Measurements from ENCODE around the gene GRAMD1C.
A peak's percentile ranks its signal among the peaks of the same experiment; 100 is the strongest.
"Not testable (repeated sequence)": the region's sequence is repeated elsewhere in the genome, so short reads cannot be mapped to it uniquely, and the experiment has no call there.

Gene GRAMD1C

GRCh38 chr3:113838631-113839209, at the start of gene GRAMD1C:
Gene GRAMD1C (plus strand): TSS chr3:113838788. CDS start chr3:113838910, 122 bp downstream.
- DNase-seq, result peak; percentile 88

- no peak for DNase-seq
These were observed 47.2 kb upstream of the GRAMD1C start for GRCh38 chr3:113791381-113791780.

GRCh38 chr3:113794526-113794925, 44.1 kb upstream of the GRAMD1C start:
- no peak for DNase-seq

- no peak for DNase-seq
These were observed 42.9 kb upstream of the GRAMD1C start for GRCh38 chr3:113795693-113796092.

- no peak for DNase-seq
These were observed 35.7 kb upstream of the GRAMD1C start for GRCh38 chr3:113802795-113803455.

- no peak for DNase-seq
These were observed 33.9 kb upstream of the GRAMD1C start for GRCh38 chr3:113804661-113805060.

GRCh38 chr3:113805249-113805648, 33.3 kb upstream of the GRAMD1C start:
- DNase-seq, result no peak

- no peak for DNase-seq
These were observed 25.7 kb upstream of the GRAMD1C start for GRCh38 chr3:113812854-113813253.

GRCh38 chr3:113819866-113820265, 18.7 kb upstream of the GRAMD1C start:
- DNase-seq, result no peak

GRCh38 chr3:113825090-113825489, 13.5 kb upstream of the GRAMD1C start:
- DNase-seq, result no peak

- DNase-seq, result no peak
These were observed 10.0 kb upstream of the GRAMD1C start for GRCh38 chr3:113828600-113828999.

- no peak for DNase-seq
These were observed 8.8 kb upstream of the GRAMD1C start for GRCh38 chr3:113829576-113830354.

- no peak for DNase-seq
These were observed 7.6 kb upstream of the GRAMD1C start for GRCh38 chr3:113831103-113831355.

- DNase-seq, result no peak
These were observed 6.0 kb upstream of the GRAMD1C start for GRCh38 chr3:113832477-113833164.

GRCh38 chr3:113834983-113835382, 3.6 kb upstream of the GRAMD1C start:
- DNase-seq, result no peak

GRCh38 chr3:113839551-113839950, 963 bp downstream of the GRAMD1C start:
- DNase-seq, result no peak

GRCh38 chr3:113844622-113845222, 6.1 kb downstream of the GRAMD1C start:
- peak; percentile 44 for DNase-seq

GRCh38 chr3:113847247-113847646, 8.7 kb downstream of the GRAMD1C start:
- no peak for DNase-seq

GRCh38 chr3:113847664-113848461, 9.3 kb downstream of the GRAMD1C start:
- DNase-seq, result no peak

GRCh38 chr3:113849071-113849470, 10.5 kb downstream of the GRAMD1C start:
- not testable (repeated sequence) for DNase-seq

- not testable (repeated sequence) for DNase-seq
These were observed 11.3 kb downstream of the GRAMD1C start for GRCh38 chr3:113849841-113850240.

- DNase-seq, result not testable (repeated sequence)
These were observed 11.8 kb downstream of the GRAMD1C start for GRCh38 chr3:113850391-113850790.

Measured in CD4-positive, alpha-beta T cell treated with Interleukin-10 for 1 hour (primary cell).